Subcutaneous abdominal adipose tissue (tissue), 5 donors: Measurements from ENCODE around the gene SSNA1.

Experiments used
- H3K27ac ChIP-seq: one replicate; pipeline ENCODE4 v1.7.0; 2013; ENCODE audit warnings: low read depth, mild to moderate bottlenecking, inconsistent platforms, low read length, moderate library complexity
- H3K27me3 ChIP-seq, 5 donors: one replicate each; pipeline ENCODE4 v1.7.0; 2013; ENCODE audit warnings: low read length in 5 of 5, inconsistent platforms in 1 of 5; ENCODE audit not compliant: control insufficient read depth in 5 of 5, insufficient read depth in 4 of 5
- H3K36me3 ChIP-seq, 5 donors: one replicate each; pipeline ENCODE4 v1.7.0; 2013; ENCODE audit warnings: low read length in 5 of 5; ENCODE audit not compliant: control insufficient read depth in 5 of 5, insufficient read depth in 5 of 5
- H3K4me1 ChIP-seq, 5 donors: one replicate each; pipeline ENCODE4 v1.7.0; 2013; ENCODE audit warnings: low read length in 5 of 5, mild to moderate bottlenecking in 3 of 5, moderate library complexity in 1 of 5; ENCODE audit not compliant: control insufficient read depth in 5 of 5, insufficient read depth in 5 of 5
- H3K4me3 ChIP-seq, 5 donors: one replicate each; pipeline ENCODE4 v1.7.0; 2013; ENCODE audit warnings: low read length in 5 of 5, low read depth in 1 of 5
- H3K9ac ChIP-seq, 5 donors: one replicate each; pipeline ENCODE4 v1.7.0; 2013; ENCODE audit warnings: low read length in 5 of 5, mild to moderate bottlenecking in 4 of 5, moderate library complexity in 3 of 5
- H3K9me3 ChIP-seq, 5 donors: one replicate each; pipeline ENCODE4 v1.7.0; 2013; ENCODE audit warnings: low read length in 5 of 5; ENCODE audit not compliant: control insufficient read depth in 5 of 5
- donor health status: healthy.
- donor health status: healthy.
- donor health status: healthy.
- donor health status: healthy.
- donor health status: healthy.

SSNA1 gene

DNA sequence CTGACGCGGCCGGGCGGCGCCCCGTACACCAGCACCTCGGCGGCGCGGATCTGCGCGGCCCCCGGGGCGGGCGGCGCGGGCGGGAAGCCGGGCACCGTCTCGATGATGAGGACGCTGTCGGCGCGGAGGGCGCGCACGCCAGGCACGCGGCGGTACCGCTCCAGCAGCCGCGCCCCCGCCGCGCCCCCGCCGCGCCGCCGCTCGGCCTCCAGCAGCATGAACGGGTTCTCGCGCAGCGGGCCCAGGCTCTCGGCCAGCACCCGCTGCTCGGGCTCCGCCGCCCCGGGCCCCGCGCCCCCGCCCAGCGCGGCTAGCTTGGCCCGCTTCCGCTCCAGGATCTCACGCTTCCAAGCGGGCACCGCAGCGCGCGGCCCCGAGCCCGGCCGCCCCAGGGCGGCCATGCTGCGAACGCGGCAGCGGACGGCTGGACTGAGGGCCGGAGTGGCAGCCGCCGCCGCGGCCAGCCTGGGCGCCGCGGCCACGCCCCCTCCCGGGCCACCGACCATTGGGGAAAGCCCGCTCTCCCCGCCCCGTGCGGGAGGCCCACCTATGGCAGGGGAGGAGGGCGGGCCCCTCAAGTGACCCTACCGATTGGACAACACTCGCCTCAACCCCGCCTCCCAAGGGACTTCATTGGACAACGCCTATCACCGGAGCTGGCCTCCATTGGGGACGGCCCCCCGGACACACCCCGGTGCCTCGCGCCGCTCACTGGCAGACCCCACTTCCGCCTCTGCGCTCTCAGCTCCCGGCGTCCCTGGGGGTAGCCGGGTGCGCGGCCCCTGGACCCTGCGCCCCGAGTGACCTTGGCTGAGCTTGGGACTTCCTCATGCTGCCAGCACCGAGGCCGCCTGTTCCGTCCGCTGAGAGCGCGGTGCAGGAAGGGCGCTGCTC is 12.1 kb downstream of the SSNA1 start, which contains the start of gene TPRN:
TPRN (minus strand) TSS at position 431 of the 894 bp plus-strand sequence; CDS start at position 401, 30 bp downstream.
- no peaks in the 10 kb centered on the region for H3K9me3 ChIP-seq
- H3K9ac ChIP-seq = peak within 1 kb of the TSS in 4 of 5 donors; percentile 43 to 77 (median 61)
- H3K27me3 ChIP-seq = no peaks in the 10 kb centered on the region
- no peaks in the 10 kb centered on the region for H3K36me3 ChIP-seq
- peak within 1 kb of the TSS; percentile 70 for H3K27ac ChIP-seq
- peak within 1 kb of the TSS; percentile 59 to 92 (median 71) for H3K4me3 ChIP-seq
- peaks cover 10 to 65% (median 58%) of the 10 kb centered on the region in 5 donors for H3K4me1 ChIP-seq

DNA sequence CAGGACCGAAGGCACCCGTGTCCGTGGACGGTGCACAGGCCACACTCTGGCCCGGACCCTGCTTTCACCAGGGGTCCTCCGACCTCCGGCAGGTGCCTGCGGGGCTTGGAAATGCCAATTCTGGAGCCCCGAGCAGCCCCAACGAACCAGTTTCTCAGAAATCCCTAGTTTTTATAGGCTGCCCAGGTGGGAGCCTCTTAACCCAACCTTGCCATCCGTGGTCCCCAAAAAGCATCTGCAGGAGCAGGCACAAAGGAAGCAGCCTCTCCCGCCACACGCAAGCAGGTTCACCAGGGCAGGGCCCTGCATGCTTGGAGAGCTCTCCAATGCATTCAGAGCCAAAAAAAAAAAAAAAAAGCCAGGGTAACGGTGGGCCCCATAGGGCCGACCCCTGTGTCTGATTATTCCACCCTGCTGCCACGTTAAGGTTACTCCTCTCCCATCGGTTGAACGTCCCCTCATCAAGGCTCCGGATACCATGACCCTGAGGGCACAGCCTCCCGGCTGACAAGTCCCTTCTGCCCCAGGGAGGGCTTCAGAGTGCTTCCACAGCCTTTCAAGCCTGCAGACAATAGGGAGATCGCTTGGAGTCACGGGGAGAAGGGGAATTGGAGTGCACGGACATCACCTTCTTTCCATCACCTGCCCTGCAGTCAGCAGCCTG is 12.9 kb downstream of the SSNA1 start:
- no peaks in the 10 kb centered on the region for H3K9me3 ChIP-seq
- H3K27me3 ChIP-seq = no peaks in the 10 kb centered on the region
- peak overlapping the region in 4 of 5 donors; percentile 43 to 77 (median 61) for H3K9ac ChIP-seq
- H3K27ac ChIP-seq = peak overlapping the region; percentile 70
- peak overlapping the region; percentile 59 to 92 (median 71) for H3K4me3 ChIP-seq
- peaks cover 13 to 69% (median 66%) of the 10 kb centered on the region in 5 donors for H3K4me1 ChIP-seq
- no peaks in the 10 kb centered on the region for H3K36me3 ChIP-seq

DNA sequence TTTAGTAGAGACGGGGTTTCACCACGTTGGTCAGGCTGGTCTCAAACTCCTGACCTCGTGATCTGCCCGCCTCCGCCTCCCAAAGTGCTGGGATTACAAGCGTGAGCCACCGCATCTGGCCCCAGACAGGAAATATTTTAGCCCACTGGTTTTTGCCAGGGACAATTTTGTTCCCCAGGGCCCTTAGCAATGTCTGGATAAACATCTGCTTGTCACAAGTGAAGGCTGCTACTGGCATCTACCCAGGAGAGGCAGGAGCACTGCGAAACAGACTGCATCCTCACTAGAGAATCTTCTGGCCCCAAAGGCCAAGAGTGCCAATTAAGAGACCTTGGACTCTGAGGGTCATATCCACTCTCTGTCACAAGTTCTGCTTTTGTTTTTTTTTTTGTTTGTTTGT is 14.5 kb downstream of the SSNA1 start:
- Histone ChIP-seq H3K9ac (peak overlapping the region in 1 of 5 donors; percentile 40), H3K9me3 (no peaks in the 10 kb centered on the region), H3K27me3 (no peaks in the 10 kb centered on the region), H3K36me3 (no peaks in the 10 kb centered on the region), H3K4me3 (no peak overlapping the region), H3K4me1 (peaks cover 16 to 72% (median 69%) of the 10 kb centered on the region in 5 donors), H3K27ac (no peak overlapping the region)

DNA sequence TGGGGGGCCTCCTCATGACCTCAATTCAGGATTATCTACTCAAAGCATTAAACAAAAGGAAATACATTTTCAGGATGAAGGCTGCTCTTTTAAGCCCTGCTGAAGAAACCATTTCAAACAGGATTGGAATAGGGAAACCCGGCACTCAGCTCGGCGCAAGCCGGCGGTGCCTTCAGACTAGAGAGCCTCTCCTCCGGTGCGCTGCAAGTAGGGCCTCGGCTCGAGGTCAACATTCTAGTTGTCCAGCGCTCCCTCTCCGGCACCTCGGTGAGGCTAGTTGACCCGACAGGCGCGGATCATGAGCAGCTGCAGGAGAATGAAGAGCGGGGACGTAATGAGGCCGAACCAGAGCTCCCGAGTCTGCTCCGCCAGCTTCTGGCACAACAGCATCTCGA is 16.3 kb downstream of the SSNA1 start:
- Histone ChIP-seq H3K9ac (peak overlapping the region; percentile 68 to 94 (median 92)), H3K36me3 (peaks cover 0 to 7% (median 2%) of the 10 kb centered on the region in 5 donors), H3K27me3 (no peaks in the 10 kb centered on the region), H3K27ac (peak overlapping the region; percentile 78), H3K4me1 (peaks cover 16 to 55% (median 54%) of the 10 kb centered on the region in 5 donors), H3K9me3 (no peaks in the 10 kb centered on the region), H3K4me3 (peak overlapping the region; percentile 76 to 97 (median 96))

DNA sequence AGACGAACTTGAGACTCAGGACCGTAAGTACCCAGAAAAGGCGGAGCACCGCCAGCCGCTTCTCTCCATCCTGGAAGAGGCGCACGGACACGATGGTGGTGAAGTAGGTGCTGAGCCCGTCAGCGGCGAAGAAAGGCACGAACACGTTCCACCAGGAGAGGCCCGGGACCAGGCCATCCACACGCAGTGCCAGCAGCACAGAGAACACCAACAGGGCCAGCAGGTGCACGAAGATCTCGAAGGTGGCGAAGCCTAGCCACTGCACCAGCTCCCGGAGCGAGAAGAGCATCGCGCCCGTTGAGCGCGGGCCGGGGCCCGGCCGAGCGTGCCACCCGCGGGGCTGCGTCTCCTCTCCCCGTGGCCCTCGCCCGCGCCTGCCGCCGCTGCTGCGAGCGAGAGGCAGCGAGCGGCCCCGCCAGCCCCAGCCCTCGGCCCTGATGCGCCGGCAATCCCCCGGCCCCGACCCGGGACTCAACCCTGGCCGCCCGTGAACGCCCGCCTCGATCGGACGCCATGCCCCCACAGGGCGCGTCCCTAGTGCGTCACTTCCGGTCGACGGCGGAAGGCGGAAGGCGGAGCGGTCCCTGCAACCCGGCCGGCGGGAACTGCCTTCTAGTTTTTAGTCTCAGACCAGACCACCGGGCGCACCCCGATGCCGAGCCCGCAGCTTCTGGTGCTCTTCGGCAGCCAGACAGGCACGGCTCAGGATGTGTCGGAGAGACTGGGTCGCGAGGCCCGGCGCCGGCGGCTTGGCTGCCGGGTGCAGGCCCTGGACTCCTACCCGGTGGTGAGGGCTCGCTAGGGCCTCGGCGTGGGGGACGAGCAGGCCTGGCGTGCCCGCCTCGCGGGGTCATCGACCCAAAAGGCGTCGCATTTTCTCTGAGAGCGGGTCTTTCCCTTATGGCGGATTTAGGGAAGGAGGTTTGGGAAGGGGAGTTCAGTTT is 16.9 kb downstream of the SSNA1 start, which contains the start of the genes NDOR1 and TMEM203:
NDOR1 (plus strand) TSS at position 575 of the 944 bp plus-strand sequence; CDS start at position 653, 78 bp downstream.
TMEM203 (minus strand) TSS at position 523 of the 944 bp plus-strand sequence; CDS start at position 289, 234 bp downstream.
- Histone ChIP-seq H3K9ac (peak within 1 kb of the TSS; percentile 80 to 97 (median 92)), H3K27me3 (no peaks in the 10 kb centered on the region), H3K4me3 (peak within 1 kb of the TSS; percentile 83 to 97 (median 96)), H3K36me3 (peaks cover 0 to 7% (median 2%) of the 10 kb centered on the region in 5 donors), H3K27ac (peak within 1 kb of the TSS; percentile 78), H3K4me1 (peaks cover 16 to 53% (median 51%) of the 10 kb centered on the region in 5 donors), H3K9me3 (no peaks in the 10 kb centered on the region)

DNA sequence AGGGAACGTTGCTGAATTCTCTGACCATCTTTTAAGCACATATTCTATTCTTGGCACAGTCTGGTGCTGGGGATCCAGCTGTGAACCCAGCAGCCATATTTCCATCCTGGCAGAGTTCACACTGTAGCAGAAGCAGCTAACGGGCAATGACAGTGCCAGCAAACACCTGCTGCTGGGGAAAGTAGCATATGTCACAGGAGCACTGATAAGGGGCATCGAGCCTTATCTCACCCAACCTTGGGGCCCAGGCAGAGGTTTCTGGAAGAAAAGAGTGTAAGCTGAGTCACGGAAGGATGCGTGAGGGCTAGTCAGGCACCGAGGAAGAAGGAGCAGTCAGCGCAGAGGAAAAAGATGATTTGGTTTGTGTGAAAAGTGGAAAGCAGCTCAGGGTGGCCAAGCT is 18.1 kb downstream of the SSNA1 start:
- Histone ChIP-seq H3K9me3 (no peaks in the 10 kb centered on the region), H3K36me3 (peaks cover 0 to 7% (median 2%) of the 10 kb centered on the region in 5 donors), H3K27me3 (no peaks in the 10 kb centered on the region), H3K9ac (peak overlapping the region in 3 of 5 donors; percentile 25 to 97 (median 94)), H3K27ac (no peak overlapping the region), H3K4me1 (peaks cover 16 to 45% (median 44%) of the 10 kb centered on the region in 5 donors), H3K4me3 (peak overlapping the region in 3 of 5 donors; percentile 83 to 97 (median 96))

DNA sequence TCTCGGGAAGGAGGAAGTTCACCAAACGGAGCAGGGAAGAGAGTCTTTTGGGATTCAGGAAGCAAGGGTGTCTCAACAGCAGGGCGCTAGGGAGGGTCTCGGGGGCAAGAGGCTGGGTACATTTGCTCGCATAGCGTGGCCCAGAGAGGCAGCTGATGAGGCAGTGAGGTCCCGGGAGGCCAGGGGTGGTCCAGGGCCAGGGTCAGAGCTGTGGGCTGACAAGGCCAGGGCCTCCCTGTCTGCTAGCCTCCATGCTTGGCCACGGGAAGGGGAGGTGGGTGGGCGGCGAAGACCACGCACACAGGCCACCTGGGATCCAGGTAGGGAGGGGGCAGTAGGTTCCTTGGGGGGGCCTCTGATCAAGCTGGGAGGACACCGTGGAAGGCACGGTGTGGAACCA is 23.1 kb downstream of the SSNA1 start:
- Histone ChIP-seq H3K27me3 (no peaks in the 10 kb centered on the region), H3K36me3 (peaks cover 0 to 20% (median 12%) of the 10 kb centered on the region in 5 donors), H3K9ac (no peak overlapping the region), H3K9me3 (no peaks in the 10 kb centered on the region), H3K4me1 (peaks cover 3 to 8% (median 5%) of the 10 kb centered on the region in 5 donors), H3K4me3 (no peak overlapping the region), H3K27ac (no peak overlapping the region)

DNA sequence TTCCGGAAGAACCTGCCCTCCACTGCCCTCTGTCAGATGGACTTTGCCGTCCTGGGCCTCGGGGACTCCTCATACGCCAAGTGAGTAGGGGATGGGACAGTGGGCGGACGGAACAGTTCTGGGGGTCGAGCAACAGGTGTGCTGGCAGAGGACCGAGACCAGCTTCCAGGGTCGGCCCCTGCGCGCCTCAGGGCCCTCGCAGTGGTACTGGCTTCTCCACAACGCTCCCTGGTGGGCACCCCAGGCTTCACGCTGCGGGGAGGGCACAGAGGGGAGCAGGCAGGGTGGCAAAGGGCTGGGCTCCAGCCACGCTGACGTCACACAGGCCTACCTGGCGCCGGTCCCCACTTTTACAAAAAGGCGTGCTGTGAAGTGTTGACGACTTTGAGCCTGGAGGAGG is 24.0 kb downstream of the SSNA1 start:
- H3K9ac ChIP-seq = no peak overlapping the region
- H3K36me3 ChIP-seq = peaks cover 0 to 22% (median 12%) of the 10 kb centered on the region in 5 donors
- H3K27ac ChIP-seq = no peak overlapping the region
- peaks cover 0 to 10% (median 8%) of the 10 kb centered on the region in 5 donors for H3K4me1 ChIP-seq
- H3K27me3 ChIP-seq = no peaks in the 10 kb centered on the region
- no peaks in the 10 kb centered on the region for H3K9me3 ChIP-seq
- no peak overlapping the region for H3K4me3 ChIP-seq
